Measurements from ENCODE around the gene ABCA10.
"Not testable (repeated sequence)": the region's sequence is repeated elsewhere in the genome, so short reads cannot be mapped to it uniquely, and the experiment has no call there.

The ABCA10 gene

GRCh38 chr17:69175625-69176456 lies 52.8 kb downstream of the ABCA10 start:
- no peak for TF ChIP-seq CTCF (IDR thresholded peaks at IDR 0.05)
- no peak overlapping the region for H2AFZ ChIP-seq
- H3K27ac ChIP-seq = no peak overlapping the region
- no peak overlapping the region for H3K9ac ChIP-seq
- H3K36me3 ChIP-seq (ENCODE audit: control insufficient read depth, insufficient read depth, low read length) = no peaks in the 10 kb centered on the region
- H3K4me1 ChIP-seq = no peaks in the 10 kb centered on the region
- no peak overlapping the region for H3K4me3 ChIP-seq (ENCODE audit: low read depth, low read length)
- H3K27me3 ChIP-seq (ENCODE audit: control insufficient read depth, insufficient read depth, low read length) = no peaks in the 10 kb centered on the region
- no peaks in the 10 kb centered on the region for H3K79me2 ChIP-seq
- H3K9me3 ChIP-seq (ENCODE audit: control insufficient read depth, low read length) = no peaks in the 10 kb centered on the region
- no peak overlapping the region for H3K4me2 ChIP-seq (ENCODE audit: low read length)

GRCh38 chr17:69175262-69175624 lies 53.4 kb downstream of the ABCA10 start:
- Histone ChIP-seq H3K27ac (no peak overlapping the region), H3K4me2 (ENCODE audit: low read length) (no peak overlapping the region), H3K27me3 (ENCODE audit: control insufficient read depth, insufficient read depth, low read length) (no peaks in the 10 kb centered on the region), H3K9ac (no peak overlapping the region), H2AFZ (no peak overlapping the region), H3K36me3 (ENCODE audit: control insufficient read depth, insufficient read depth, low read length) (no peaks in the 10 kb centered on the region), H3K4me3 (ENCODE audit: low read depth, low read length) (no peak overlapping the region), H3K79me2 (no peaks in the 10 kb centered on the region), H3K9me3 (ENCODE audit: control insufficient read depth, low read length) (no peaks in the 10 kb centered on the region), H3K4me1 (no peaks in the 10 kb centered on the region)
- no peak for TF ChIP-seq CTCF (IDR thresholded peaks at IDR 0.05)

- no peaks in the 10 kb centered on the region for H3K4me1 ChIP-seq
- no peak overlapping the region for H3K4me3 ChIP-seq (ENCODE audit: low read depth, low read length)
- H3K27ac ChIP-seq = no peak overlapping the region
- no peaks in the 10 kb centered on the region for H3K9me3 ChIP-seq (ENCODE audit: control insufficient read depth, low read length)
- H3K27me3 ChIP-seq (ENCODE audit: control insufficient read depth, insufficient read depth, low read length) = no peaks in the 10 kb centered on the region
- no peaks in the 10 kb centered on the region for H3K79me2 ChIP-seq
- no peak overlapping the region for H3K9ac ChIP-seq
- H3K4me2 ChIP-seq (ENCODE audit: low read length) = no peak overlapping the region
- no peak for TF ChIP-seq CTCF (IDR thresholded peaks at IDR 0.05)
- no peaks in the 10 kb centered on the region for H3K36me3 ChIP-seq (ENCODE audit: control insufficient read depth, insufficient read depth, low read length)
- H2AFZ ChIP-seq = no peak overlapping the region
Observed at GRCh38 chr17:69173118-69173517, 55.5 kb downstream of the ABCA10 start.

GRCh38 chr17:69170377-69170776 lies 58.2 kb downstream of the ABCA10 start:
- Histone ChIP-seq H3K27ac (no peak overlapping the region), H3K9me3 (ENCODE audit: control insufficient read depth, low read length) (no peaks in the 10 kb centered on the region), H2AFZ (no peak overlapping the region), H3K4me1 (no peaks in the 10 kb centered on the region), H3K4me2 (ENCODE audit: low read length) (no peak overlapping the region), H3K36me3 (ENCODE audit: control insufficient read depth, insufficient read depth, low read length) (no peaks in the 10 kb centered on the region), H3K9ac (no peak overlapping the region), H3K4me3 (ENCODE audit: low read depth, low read length) (no peak overlapping the region), H3K79me2 (no peaks in the 10 kb centered on the region), H3K27me3 (ENCODE audit: control insufficient read depth, insufficient read depth, low read length) (no peaks in the 10 kb centered on the region)
- TF ChIP-seq CTCF (IDR thresholded peaks at IDR 0.05) = no peak

- H3K9ac ChIP-seq; H3K9me3 ChIP-seq (ENCODE audit: control insufficient read depth, low read length); H3K4me3 ChIP-seq (ENCODE audit: low read depth, low read length); H3K4me2 ChIP-seq (ENCODE audit: low read length); H3K27me3 ChIP-seq (ENCODE audit: control insufficient read depth, insufficient read depth, low read length); H3K79me2 ChIP-seq; H3K36me3 ChIP-seq (ENCODE audit: control insufficient read depth, insufficient read depth, low read length); H3K27ac ChIP-seq; H3K4me1 ChIP-seq; H2AFZ ChIP-seq: not testable (repeated sequence)
Observed at GRCh38 chr17:69168642-69169041, 60.0 kb downstream of the ABCA10 start.

Measured in parathyroid adenoma (tissue), 2 donors.